Thoracic aorta (tissue), 2 donors: Measurements from ENCODE around the gene FAM118B. TPM values are rescaled to one million over a fixed set of nuclear protein-coding genes. Genes with fewer than 3 reads are reported as not detected.
A peak's percentile ranks its signal among the peaks of the same experiment; 100 is the strongest.

Source experiments
- ATAC-seq: fragments of 150-250 bp; one replicate; pipeline ENCODE4 v1.8.0; 2017; ENCODE audit warnings: low read depth; ENCODE audit not compliant: insufficient number of reproducible peaks, low FRiP score
- DNase-seq: peaks from one replicate; pipeline ENCODE4 v3.0.0-alpha.2; 2020; ENCODE audit warnings: low spot score
- H3K27ac ChIP-seq, 2 donors: fragments of 200-600 bp; sonication (generic); 1 replicate in 1 of 2; 2 replicates in 1 of 2; pipeline ENCODE4 v1.5.1; 2016; ENCODE audit warnings: mild to moderate bottlenecking in 2 of 2, moderate library complexity in 2 of 2
- H3K27me3 ChIP-seq: fragments of 200-600 bp; sonication (generic); replicated peaks from 2 replicates; pipeline ENCODE4 v1.6.0; 2016; ENCODE audit warnings: mild to moderate bottlenecking; ENCODE audit not compliant: insufficient read depth
- H3K36me3 ChIP-seq: fragments of 200-600 bp; sonication (generic); one replicate; pipeline ENCODE4 v1.5.1; 2016
- H3K4me1 ChIP-seq, 2 donors: fragments of 200-600 bp; sonication (generic); 1 replicate in 1 of 2; 2 replicates in 1 of 2; pipeline versions ENCODE4 v1.5.1 to v1.6.0; 2016; ENCODE audit warnings: low read depth in 2 of 2, mild to moderate bottlenecking in 1 of 2; ENCODE audit not compliant: control insufficient read depth in 1 of 2
- H3K4me3 ChIP-seq: fragments of 200-600 bp; sonication (generic); 2 replicates; pipeline ENCODE4 v1.5.1; 2016; ENCODE audit warnings: mild to moderate bottlenecking
- H3K9me3 ChIP-seq: fragments of 200-600 bp; sonication (generic); 2 replicates; pipeline ENCODE4 v1.5.1; 2016
- total RNA-seq, 2 donors: library from RNA; depleted of rRNA; stranded (reverse); fragments of >200 nt; gene quantifications; one replicate each; pipeline versions ENCODE4 v1.1.0 to v1.2.3, GENCODE V29; 2016
- TF ChIP-seq, protein P1 (sequence below): fragments of 200-600 bp; sonication (generic); IDR thresholded peaks from one replicate; pipeline ENCODE4 v1.5.1; 2019; ENCODE audit warnings: antibody characterized with exemption

FAM118B gene
- total RNA-seq, 2 donors from 2014 or later = 8.4 to 14.5 TPM

DNA sequence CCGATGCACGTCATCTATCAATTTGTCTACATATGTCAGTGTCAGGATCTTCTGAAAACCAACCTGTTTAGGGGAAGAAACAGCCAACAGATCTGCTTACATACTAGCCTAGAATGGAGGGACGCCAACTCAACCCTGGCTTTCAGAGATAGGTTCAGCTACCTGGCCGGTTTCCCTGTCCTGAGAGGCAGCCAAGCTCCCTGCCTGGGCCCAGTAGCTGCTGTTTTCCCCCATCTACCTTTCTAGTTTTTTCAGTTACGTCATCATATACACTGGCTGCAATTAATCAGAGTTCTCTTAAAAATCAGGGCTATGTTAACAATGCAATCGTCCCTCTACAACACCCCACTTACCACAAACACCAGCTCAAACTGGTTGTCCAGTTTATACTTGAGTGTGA is 56.1 kb downstream of the FAM118B start:
- Histone ChIP-seq H3K4me1 (peaks cover 8 to 21% of the 10 kb centered on the region in 2 donors), H3K4me3 (peak overlapping the region; percentile 89), H3K9me3 (no peaks in the 10 kb centered on the region), H3K27me3 (no peaks in the 10 kb centered on the region), H3K27ac (peak overlapping the region; percentile 80 to 91), H3K36me3 (peaks cover 42% of the 10 kb centered on the region)
- ATAC-seq (no peak), DNase-seq (no peak)
- TF ChIP-seq, protein P1, sequence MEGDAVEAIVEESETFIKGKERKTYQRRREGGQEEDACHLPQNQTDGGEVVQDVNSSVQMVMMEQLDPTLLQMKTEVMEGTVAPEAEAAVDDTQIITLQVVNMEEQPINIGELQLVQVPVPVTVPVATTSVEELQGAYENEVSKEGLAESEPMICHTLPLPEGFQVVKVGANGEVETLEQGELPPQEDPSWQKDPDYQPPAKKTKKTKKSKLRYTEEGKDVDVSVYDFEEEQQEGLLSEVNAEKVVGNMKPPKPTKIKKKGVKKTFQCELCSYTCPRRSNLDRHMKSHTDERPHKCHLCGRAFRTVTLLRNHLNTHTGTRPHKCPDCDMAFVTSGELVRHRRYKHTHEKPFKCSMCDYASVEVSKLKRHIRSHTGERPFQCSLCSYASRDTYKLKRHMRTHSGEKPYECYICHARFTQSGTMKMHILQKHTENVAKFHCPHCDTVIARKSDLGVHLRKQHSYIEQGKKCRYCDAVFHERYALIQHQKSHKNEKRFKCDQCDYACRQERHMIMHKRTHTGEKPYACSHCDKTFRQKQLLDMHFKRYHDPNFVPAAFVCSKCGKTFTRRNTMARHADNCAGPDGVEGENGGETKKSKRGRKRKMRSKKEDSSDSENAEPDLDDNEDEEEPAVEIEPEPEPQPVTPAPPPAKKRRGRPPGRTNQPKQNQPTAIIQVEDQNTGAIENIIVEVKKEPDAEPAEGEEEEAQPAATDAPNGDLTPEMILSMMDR = no peak

- no peaks in the 10 kb centered on the region for H3K9me3 ChIP-seq
These were observed 56.8 kb downstream of the FAM118B start for GRCh38 chr11:126268361-126268707.

DNA sequence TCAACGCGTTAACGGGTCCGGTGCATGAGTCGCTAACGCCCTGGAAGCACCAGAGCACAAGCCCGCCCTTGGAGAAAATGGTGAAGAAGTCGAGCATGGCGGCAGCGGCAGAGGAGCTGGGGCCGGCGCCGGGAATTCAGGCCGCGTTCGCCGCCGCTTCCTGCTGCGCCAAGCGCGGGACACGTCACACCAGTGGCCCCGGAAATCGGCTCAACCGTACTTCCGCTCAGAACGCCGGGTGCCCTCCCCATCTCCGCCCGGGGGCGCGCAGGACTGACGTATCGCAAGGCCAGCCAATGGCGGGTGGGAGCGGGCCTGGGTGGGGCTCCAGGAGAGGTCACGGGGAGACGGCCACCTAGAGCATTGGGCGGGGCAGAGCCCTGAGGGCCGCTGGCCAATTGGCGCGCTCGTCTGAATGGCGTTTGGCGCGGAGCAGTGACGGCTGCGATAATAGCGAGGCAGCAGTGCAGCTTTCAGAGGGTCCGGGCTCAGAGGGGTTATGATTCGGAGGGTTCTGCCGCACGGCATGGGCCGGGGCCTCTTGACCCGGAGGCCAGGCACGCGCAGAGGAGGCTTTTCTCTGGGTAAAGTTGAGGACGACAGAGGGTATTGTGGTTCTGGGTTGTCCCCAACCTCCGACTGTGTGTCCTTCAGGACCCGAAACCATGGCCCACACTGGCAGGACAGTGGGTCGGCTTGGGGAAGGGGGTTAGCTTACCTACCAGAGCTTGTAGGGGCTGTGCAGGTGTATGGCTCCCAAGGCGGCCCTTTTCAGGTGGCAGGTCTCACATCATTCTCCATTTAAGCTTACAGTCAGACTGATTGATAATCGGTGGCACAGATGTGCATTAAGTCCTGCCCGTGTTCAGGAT is 57.4 kb downstream of the FAM118B start, which contains the start of the genes FOXRED1 and SRPRA:
Gene FOXRED1, plus strand, starts transcription at position 447 of the 872 bp plus-strand sequence. Its CDS starts 53 bp downstream, at position 500.
Gene SRPRA, minus strand, starts transcription at position 188 of the 872 bp plus-strand sequence. Its CDS starts 91 bp downstream, at position 97.
- DNase-seq (peak; percentile 96), ATAC-seq (peak; percentile 93)
- peak within 1 kb of the TSS; percentile 91 to 95 for H3K27ac ChIP-seq
- H3K4me1 ChIP-seq = peaks cover 8 to 21% of the 10 kb centered on the region in 2 donors
- H3K36me3 ChIP-seq = peaks cover 41% of the 10 kb centered on the region
- TF ChIP-seq, protein P1 = no peak
- no peaks in the 10 kb centered on the region for H3K27me3 ChIP-seq
- H3K4me3 ChIP-seq = peak within 1 kb of the TSS; percentile 89
- H3K9me3 ChIP-seq = no peaks in the 10 kb centered on the region

More at GRCh38 chr11:126268361-126268707, 56.8 kb downstream of the FAM118B start:
- TF ChIP-seq, protein P1 = no peak
- Histone ChIP-seq H3K27ac (peak overlapping the region; percentile 80 to 91), H3K27me3 (no peaks in the 10 kb centered on the region), H3K36me3 (peaks cover 44% of the 10 kb centered on the region), H3K4me3 (peak overlapping the region; percentile 89), H3K4me1 (peaks cover 8 to 21% of the 10 kb centered on the region in 2 donors)
- DNase-seq = no peak
- ATAC-seq = no peak

DNA sequence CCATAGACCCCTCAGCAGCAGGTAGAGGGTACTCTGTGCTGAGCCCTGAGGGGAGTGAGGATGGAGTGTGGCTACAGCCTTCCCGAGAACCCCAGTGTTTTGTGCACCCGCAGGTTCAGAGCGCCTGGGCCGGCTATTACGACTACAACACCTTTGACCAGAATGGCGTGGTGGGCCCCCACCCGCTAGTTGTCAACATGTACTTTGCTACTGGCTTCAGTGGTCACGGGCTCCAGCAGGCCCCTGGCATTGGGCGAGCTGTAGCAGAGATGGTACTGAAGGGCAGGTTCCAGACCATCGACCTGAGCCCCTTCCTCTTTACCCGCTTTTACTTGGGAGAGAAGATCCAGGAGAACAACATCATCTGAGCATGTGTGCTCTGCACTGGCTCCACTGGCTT is 65.7 kb downstream of the FAM118B start:
- no peaks in the 10 kb centered on the region for H3K9me3 ChIP-seq
- TF ChIP-seq, protein P1 = no peak
- H3K27ac ChIP-seq = no peak overlapping the region
- H3K36me3 ChIP-seq = peaks cover 13% of the 10 kb centered on the region
- H3K27me3 ChIP-seq = no peaks in the 10 kb centered on the region
- DNase-seq (no peak), ATAC-seq (no peak)
- peaks cover 8 to 9% of the 10 kb centered on the region in 2 donors for H3K4me1 ChIP-seq
- no peak overlapping the region for H3K4me3 ChIP-seq

DNA sequence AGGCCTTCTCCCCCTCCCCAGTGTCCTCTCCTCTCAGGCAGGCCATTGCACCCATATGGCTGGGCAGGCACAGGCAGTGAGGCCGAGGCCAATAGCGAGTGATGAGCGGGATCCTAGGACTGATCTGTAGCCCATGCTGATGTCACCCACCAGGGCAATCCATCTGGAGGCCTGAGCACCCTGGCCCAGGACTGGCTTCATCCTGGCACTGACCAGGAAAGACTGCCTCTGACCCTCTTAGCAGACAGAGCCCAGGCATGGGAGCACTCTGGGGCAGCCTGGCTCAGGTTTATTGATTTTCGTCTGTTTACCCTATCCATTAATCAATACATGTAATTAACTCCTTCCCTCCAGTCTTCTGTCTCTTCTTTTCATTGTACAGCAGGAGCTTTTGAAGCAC is 66.2 kb downstream of the FAM118B start:
- peaks cover 9 to 10% of the 10 kb centered on the region in 2 donors for H3K4me1 ChIP-seq
- no peaks in the 10 kb centered on the region for H3K27me3 ChIP-seq
- ATAC-seq (no peak), DNase-seq (no peak)
- H3K4me3 ChIP-seq = no peak overlapping the region
- TF ChIP-seq, protein P1 = no peak
- H3K27ac ChIP-seq = no peak overlapping the region
- peaks cover 12% of the 10 kb centered on the region for H3K36me3 ChIP-seq
- no peaks in the 10 kb centered on the region for H3K9me3 ChIP-seq
